ENCODE measurements around the gene CFAP46.

The CFAP46 gene

GRCh38 chr10:132877473-132877872 lies 64.9 kb downstream of the CFAP46 start:
- no peak for DNase-seq
- in situ Hi-C loops (cut with MboI; ENCODE audit: low pct_unique_long_range_greater_than_20kb, low sequenced_read_pairs), result no loop called here

GRCh38 chr10:132876993-132877431 lies 65.4 kb downstream of the CFAP46 start:
- DNase-seq, result no peak
- in situ Hi-C loops (cut with MboI; ENCODE audit: low pct_unique_long_range_greater_than_20kb, low sequenced_read_pairs), result no loop called here

DNA sequence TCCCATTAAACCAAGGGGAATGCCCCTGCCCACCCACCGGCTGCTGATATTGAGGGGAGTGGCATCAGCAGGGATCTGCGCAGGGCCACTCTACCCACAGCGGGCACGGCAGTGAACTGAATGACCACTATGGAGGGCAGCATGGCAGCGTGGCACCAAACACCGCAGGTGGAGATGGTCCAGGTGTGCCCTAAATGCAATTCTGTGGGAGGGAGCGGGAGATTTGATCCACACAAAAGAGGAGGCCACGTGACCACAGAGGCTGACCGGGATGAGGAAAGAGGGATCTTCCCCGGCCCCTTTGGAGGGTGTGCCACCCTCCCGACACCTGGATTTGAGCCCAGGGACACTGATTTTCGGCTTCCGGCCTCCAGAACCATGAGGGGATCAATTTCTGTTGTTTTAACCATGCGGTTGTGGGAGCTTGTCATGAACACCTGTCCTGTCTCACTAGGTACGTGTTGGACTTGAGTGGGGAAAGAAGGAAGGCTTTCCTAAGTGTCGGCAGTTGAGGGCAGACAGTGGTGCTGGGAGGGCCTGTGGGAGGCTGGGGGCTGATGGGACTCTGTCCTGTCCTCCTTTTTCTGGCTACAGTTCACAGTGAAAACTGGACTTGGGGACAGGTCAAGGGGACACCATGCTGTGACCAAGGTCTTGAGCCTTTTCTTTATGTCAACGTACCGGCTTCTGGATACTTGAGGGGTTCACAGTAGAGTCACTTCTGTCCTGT lies 66.1 kb downstream of the CFAP46 start:
- DNase-seq, result no peak
- in situ Hi-C loops (cut with MboI; ENCODE audit: low pct_unique_long_range_greater_than_20kb, low sequenced_read_pairs), result no loop called here

GRCh38 chr10:132875435-132875834 lies 66.9 kb downstream of the CFAP46 start:
- in situ Hi-C loops (cut with MboI; ENCODE audit: low pct_unique_long_range_greater_than_20kb, low sequenced_read_pairs), result no loop called here
- DNase-seq, result no peak

GRCh38 chr10:132873395-132873794 lies 69.0 kb downstream of the CFAP46 start:
- no peak for DNase-seq
- in situ Hi-C loops (cut with MboI; ENCODE audit: low pct_unique_long_range_greater_than_20kb, low sequenced_read_pairs), result no loop called here

GRCh38 chr10:132872658-132873057 lies 69.7 kb downstream of the CFAP46 start:
- in situ Hi-C loops (cut with MboI; ENCODE audit: low pct_unique_long_range_greater_than_20kb, low sequenced_read_pairs), result no loop called here
- DNase-seq, result no peak

DNA sequence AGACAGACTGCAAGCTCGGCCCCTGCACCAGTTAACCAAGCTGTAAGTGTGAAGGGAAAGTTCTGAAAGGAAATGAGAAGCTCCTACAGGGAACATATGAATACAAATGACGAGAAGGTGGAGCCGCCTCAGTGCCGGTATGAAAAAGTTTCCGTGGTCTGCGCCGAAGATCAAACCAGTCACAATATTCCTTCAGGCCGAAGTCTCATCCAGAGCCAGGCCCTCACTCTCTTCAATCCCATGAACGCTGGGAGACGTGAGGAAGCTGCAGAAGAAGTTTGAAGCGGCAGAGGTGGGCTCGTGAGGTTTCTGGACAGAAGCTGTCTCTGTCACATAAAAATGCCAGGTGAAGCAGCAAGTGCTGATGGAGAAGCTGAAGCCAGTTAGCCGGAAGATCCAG lies 71.9 kb downstream of the CFAP46 start:
- DNase-seq, result no peak
- in situ Hi-C loops (cut with MboI; ENCODE audit: low pct_unique_long_range_greater_than_20kb, low sequenced_read_pairs), result no loop called here

- in situ Hi-C loops (cut with MboI; ENCODE audit: low pct_unique_long_range_greater_than_20kb, low sequenced_read_pairs), result no loop called here
- no peak for DNase-seq
Observed at GRCh38 chr10:132869621-132870020, 72.7 kb downstream of the CFAP46 start.

GRCh38 chr10:132868995-132869394 lies 73.4 kb downstream of the CFAP46 start:
- DNase-seq, result no peak
- in situ Hi-C loops (cut with MboI; ENCODE audit: low pct_unique_long_range_greater_than_20kb, low sequenced_read_pairs), result no loop called here

- no peak for DNase-seq
- in situ Hi-C loops (cut with MboI; ENCODE audit: low pct_unique_long_range_greater_than_20kb, low sequenced_read_pairs), result no loop called here
Observed at GRCh38 chr10:132867801-132868644, 74.3 kb downstream of the CFAP46 start.

GRCh38 chr10:132866601-132867381 lies 75.6 kb downstream of the CFAP46 start:
- DNase-seq, result no peak
- in situ Hi-C loops (cut with MboI; ENCODE audit: low pct_unique_long_range_greater_than_20kb, low sequenced_read_pairs), result no loop called here

- no peak for DNase-seq
- in situ Hi-C loops (cut with MboI; ENCODE audit: low pct_unique_long_range_greater_than_20kb, low sequenced_read_pairs), result no loop called here
Observed at GRCh38 chr10:132865851-132866600, 76.3 kb downstream of the CFAP46 start.

DNA sequence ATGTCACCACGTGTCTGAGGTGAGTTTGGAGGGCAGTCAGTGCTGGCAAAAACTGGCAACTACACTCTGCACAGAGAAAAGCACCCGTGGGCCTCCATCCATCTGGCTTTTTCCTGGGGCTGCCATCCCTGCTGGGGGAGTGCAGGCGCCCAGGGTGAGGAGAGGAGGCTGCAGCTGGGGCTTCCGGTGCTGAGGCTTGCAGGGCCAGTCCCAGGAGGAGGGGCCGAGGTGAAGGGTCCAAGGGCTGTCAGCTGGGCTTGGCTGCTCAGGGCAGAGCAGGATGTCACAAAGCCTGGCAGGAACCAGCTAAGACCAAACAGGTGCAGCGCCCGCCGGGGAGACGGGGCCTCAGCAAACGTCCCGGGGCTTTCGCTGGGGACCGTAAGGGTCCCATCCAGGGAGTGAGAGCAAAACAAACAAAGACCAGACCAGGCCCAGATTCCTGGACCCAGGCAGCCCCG lies 77.2 kb downstream of the CFAP46 start:
- in situ Hi-C loops (cut with MboI; ENCODE audit: low pct_unique_long_range_greater_than_20kb, low sequenced_read_pairs), result no loop called here

GRCh38 chr10:132862485-132863420 lies 79.6 kb downstream of the CFAP46 start:
- in situ Hi-C loops (cut with MboI; ENCODE audit: low pct_unique_long_range_greater_than_20kb, low sequenced_read_pairs), result no loop called here

More for the DNA sequence above, 77.2 kb downstream of the CFAP46 start:
- DNase-seq, result no peak

GRCh38 chr10:132861884-132862461 lies 80.4 kb downstream of the CFAP46 start:
- in situ Hi-C loops (cut with MboI; ENCODE audit: low pct_unique_long_range_greater_than_20kb, low sequenced_read_pairs), result no loop called here
- no peak for DNase-seq

More at GRCh38 chr10:132862485-132863420, 79.6 kb downstream of the CFAP46 start:
- peak; percentile 31 for DNase-seq

DNA sequence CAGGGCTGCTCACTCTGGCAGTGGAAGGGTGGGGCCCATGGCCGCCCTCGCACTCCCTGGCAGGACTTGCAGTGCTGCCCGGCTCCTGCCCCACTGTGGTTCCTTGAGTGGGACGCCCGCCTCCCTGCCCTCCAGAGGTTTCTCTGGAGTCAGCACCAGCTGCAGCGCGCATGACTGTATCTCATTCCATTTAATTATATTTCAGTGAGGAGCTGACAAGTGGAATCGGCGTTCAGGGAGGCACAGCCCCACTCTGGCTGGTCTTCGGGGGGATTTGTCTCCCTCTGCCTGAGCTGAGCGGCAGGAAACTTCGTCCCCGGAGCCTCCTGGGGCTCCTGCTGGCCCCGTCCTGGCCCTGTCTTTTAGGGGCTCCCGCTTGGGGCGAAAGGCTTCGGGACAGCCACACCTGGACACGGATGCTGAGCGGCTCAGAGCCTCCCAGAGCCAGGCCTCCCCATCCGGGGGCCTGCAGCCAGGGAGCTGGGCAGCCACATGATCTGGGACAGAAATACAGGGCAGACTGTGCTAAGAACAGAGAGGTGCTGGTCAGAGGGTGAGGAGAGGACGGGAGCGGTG lies 81.2 kb downstream of the CFAP46 start:
- in situ Hi-C loops (cut with MboI; ENCODE audit: low pct_unique_long_range_greater_than_20kb, low sequenced_read_pairs), result no loop called here
- DNase-seq, result no peak

DNA sequence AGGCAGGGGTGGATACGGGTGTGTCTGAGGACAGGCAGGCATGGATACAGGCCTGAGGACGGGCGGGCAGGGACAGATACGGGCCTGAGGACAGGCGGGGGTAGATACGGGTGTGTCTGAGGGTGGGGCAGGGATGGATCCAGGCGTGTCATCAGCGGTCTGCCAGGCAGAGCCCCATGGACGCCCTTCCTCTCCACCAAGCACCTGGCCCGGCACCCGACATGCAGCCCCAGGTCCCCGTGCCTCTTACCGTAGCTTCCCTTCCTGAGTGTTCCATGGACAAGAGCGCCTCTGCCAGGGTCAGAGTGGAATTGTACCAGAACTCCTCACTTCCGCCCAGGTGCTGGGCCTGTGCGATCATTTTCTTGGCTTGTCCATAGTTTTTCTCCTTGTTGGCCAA lies 81.8 kb downstream of the CFAP46 start:
- in situ Hi-C loops (cut with MboI; ENCODE audit: low pct_unique_long_range_greater_than_20kb, low sequenced_read_pairs), result no loop called here
- no peak for DNase-seq

Measured in KBM-7 (cell line).